Measurements from ENCODE around the gene RPL31.

Gene RPL31

GRCh38 chr2:100997509-100998234 lies 4.4 kb upstream of the RPL31 start:
- DNase-seq (ENCODE audit: low read depth), result no peak

DNA sequence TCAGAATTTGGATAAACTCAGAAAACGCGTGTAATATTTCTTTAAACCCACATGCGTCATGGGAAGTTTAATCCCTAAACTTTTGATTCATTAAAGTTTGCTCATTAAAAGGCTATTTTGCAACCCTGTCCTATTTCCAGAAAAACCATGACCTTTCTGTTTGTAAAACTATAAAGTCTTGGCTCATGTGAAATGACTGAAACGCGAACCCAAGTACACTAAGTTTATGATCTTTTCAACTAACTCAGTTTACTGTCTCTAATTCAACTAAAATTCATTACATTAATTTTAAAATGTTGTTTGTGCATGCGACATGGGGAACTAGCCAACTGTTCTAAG lies 3.9 kb upstream of the RPL31 start:
- no peak for DNase-seq (ENCODE audit: low read depth)

- DNase-seq (ENCODE audit: low read depth), result no peak
Measured at GRCh38 chr2:100999995-101000394, 2.1 kb upstream of the RPL31 start.

DNA sequence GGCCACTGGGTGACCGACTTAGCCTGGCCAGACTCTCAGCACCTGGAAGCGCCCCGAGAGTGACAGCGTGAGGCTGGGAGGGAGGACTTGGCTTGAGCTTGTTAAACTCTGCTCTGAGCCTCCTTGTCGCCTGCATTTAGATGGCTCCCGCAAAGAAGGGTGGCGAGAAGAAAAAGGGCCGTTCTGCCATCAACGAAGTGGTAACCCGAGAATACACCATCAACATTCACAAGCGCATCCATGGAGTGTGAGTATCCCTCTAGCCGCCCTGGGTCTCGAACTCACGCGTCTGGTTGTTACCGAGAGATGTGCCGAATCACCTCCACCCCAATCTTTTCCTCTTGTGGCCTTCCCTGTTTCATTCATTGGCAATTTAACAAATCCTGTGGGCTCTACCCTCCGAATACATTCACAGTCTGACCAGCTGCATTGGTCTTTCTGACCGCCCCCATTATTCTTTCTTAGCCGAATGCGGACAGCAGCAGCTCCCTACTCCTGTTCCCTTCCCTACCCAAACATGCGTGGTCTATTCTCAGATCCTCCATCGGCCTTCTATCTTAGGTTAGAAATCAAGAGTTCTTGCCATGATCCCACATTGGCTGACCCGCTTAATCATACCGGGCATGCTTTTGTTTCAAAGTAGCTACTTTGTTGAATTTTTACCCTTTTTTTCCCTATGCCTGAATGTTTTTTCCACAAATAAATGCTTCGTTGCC lies 631 bp downstream of the RPL31 start:
- DNase-seq (ENCODE audit: low read depth), result peak; percentile 28

DNA sequence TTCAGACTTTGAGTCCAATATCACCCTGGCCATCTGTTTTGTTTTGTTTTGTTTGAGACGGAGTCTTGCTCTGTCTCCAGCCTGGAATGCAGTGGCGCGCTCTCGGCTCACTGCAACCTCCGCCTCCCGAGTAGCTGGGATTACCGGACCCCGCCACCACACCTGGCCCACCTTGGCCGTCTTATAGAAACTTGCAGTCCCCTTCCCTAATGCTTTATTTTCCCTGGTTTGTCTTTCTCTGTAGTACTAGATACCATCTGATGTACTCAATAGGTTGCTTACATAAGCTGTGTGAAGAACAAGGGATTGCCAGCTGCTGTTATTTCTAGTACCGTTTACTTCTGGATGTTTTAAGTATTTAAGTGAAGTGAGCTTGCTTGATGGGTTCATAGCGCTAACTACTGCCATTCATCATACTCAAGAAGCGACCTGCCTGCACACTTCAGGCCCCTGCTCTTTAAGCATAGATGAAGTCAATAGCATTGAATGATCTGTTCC lies 1.2 kb downstream of the RPL31 start:
- DNase-seq (ENCODE audit: low read depth), result no peak

- no peak for DNase-seq (ENCODE audit: low read depth)
Measured at GRCh38 chr2:101004620-101005325, 2.7 kb downstream of the RPL31 start.

- DNase-seq (ENCODE audit: low read depth), result no peak
Measured at GRCh38 chr2:101006065-101006715, 4.1 kb downstream of the RPL31 start.

- DNase-seq (ENCODE audit: low read depth), result no peak
Measured at GRCh38 chr2:101007415-101008345, 5.6 kb downstream of the RPL31 start.

DNA sequence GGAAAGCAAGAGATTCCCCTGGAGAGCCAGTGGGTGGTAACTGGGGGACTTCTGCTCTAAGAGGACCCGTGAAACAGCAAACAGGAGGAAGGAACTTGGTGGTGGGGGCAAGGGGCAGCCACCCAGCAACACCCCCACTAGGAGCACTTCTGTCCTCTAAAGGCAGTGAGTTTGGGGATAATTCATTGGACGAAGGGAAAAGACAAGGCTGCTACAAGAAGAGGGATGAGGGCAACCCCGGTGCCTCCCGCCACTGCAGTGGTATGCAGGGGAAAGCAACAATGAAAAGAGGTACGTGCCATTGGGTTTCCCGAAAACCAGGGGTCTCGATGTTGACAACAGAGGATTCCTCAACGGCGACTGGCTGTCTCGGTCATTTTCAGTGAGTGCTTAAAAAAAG lies 9.1 kb downstream of the RPL31 start:
- DNase-seq (ENCODE audit: low read depth), result no peak

DNA sequence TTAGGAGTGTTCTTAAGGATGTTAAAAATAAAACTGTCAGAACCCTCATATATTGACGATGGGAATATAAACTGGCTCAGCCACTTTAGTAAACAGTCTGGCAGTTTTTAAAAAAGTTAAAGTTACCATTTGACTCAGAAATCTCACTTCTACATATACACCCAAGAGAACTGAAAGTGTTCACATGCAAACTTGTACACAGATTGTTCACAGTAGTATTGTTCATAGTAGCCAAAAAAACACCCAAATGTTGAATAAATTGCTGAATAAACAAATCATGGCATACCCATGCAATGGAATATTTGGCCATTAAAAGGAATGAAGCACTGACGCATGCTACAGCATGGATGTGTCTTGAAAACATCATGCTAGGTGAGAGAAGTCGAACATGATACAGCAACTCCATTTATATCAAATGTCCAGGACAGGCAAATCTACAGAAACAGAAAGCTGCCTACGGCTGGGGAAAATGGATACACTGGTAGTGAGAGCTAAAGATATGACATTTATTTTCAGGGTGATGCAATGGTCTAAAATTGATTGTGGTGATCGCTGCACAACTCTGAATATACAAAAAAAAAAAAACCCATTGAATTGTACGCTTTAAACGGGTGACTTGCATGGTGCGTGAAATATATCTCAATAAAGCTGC lies 10.1 kb downstream of the RPL31 start:
- no peak for DNase-seq (ENCODE audit: low read depth)

DNA sequence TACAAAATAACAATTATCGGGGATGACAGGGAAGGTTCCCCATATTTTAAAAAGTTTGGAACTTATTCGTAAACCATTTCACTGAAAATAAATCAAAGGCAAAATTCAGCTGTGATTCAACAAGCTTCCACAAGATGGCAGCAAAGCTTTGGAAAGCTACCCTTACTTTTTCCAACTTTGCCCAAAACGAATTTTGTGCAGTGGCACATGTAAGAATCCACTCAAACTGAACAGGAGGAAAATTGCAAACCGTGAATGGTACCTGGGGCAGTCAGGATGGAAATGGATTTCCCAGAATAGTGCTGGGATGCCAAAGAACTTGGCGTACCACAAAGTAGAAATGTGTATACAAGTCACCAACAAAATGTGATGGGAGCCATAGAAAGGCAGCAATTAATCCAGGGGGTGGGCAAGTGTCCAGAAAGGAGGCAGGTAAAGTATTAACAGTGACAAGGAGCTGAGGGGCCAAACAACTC lies 10.7 kb downstream of the RPL31 start:
- DNase-seq (ENCODE audit: low read depth), result no peak

DNA sequence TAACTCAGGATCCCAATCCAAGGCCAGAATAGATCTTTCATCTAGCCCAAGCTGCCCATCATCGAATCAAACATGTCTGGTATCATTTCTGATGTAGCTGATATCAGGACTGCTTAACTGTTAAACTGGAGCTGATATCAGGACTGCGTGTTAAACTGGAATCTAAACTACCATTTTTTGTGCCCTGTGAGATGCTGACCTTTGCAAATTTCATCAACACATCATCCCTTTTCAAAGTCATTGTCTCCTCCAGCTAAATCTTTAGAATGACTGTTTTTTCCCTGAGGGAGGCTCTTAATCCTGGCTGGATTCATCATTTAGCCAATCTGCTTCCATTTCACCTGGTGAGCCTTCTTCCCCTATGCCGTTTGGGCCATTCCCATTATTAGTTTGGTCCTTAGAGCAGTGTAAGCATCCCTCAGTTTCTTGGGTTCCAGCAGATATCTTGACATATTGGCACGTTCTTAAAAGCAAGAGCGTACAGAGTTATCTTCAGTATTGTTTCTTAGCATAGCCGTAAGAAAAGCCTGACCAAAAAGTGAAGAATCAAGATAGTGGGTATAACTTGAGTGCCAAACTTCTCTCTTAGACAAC lies 12.3 kb downstream of the RPL31 start:
- no peak for DNase-seq (ENCODE audit: low read depth)

- no peak for DNase-seq (ENCODE audit: low read depth)
Measured at GRCh38 chr2:101017371-101017770, 15.3 kb downstream of the RPL31 start.

DNA sequence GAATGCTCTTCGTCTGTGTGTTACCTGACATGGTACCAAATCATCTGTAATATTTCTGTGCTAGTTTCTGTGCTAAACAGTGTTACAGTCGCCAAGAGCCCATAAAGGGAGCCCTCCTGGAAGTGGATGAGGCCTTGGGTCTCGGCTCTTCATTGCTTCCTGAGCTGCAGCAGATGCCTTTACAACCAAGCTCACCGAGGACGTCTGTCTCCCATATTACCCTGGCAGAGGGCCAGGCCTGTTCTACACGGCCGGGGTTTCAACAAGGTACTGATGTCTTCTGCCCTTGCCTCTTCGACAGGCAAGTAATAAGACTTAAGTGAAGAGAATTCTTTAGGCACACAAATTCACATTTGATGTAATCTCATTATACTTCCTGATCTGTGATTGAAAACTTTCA lies 16.8 kb downstream of the RPL31 start:
- DNase-seq (ENCODE audit: low read depth), result no peak

GRCh38 chr2:101022221-101022620 lies 20.1 kb downstream of the RPL31 start:
- no peak for DNase-seq (ENCODE audit: low read depth)

DNA sequence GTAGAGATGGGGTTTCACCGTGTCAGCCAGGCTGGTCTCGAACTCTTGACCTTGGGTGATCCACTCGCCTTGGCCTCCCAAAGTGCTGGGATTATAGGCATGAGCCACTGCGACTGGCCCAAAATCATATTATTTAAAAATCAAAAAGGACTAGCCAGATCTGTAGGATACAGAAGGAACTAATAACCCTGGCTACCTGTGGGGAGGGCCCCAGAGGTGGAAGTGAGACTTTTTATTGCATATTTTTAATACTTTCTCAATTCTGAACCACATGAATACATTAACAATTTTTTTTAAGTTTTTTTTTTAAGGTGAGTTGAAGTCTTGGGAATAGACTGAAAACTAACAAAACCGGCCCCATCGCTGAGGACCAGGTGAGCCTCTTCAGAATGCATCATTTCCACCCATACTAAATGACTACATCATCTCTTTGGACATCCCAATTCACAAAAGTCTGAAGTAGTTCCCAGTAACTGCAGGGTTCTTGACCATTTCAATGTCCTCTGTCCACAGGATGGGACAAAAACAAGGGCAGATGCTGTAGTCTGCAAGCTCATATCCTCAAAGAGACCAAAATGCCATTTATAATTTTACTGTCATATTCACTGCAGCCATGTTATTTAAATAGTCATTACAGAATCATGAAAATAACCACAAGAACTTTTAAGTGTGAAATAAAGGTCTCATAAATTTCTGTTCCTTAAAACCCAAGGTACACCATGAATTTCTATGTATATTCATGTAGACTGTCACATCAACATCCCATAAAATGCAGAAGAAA lies 21.4 kb downstream of the RPL31 start:
- DNase-seq (ENCODE audit: low read depth), result no peak

DNA sequence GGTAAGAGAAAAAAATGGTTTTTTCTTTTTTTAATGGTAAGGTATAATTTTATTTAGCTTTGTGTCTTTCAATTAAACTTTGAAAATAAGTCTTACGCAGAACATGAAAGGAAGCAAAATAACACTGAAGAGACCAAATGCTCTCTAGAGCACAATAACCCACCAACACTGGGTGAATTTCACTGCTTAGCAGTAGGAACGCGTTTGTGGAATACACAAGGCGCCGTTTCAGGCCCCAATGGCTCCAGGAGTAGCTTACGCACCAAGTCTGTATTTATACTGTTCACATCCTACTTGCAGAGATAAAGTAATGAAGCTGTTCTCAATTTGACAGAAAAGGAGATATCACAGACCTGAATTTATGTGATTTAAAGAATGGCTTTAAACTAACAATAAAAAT lies 23.5 kb downstream of the RPL31 start:
- DNase-seq (ENCODE audit: low read depth), result no peak

- no peak for DNase-seq (ENCODE audit: low read depth)
Measured at GRCh38 chr2:101026253-101026701, 24.2 kb downstream of the RPL31 start.

DNA sequence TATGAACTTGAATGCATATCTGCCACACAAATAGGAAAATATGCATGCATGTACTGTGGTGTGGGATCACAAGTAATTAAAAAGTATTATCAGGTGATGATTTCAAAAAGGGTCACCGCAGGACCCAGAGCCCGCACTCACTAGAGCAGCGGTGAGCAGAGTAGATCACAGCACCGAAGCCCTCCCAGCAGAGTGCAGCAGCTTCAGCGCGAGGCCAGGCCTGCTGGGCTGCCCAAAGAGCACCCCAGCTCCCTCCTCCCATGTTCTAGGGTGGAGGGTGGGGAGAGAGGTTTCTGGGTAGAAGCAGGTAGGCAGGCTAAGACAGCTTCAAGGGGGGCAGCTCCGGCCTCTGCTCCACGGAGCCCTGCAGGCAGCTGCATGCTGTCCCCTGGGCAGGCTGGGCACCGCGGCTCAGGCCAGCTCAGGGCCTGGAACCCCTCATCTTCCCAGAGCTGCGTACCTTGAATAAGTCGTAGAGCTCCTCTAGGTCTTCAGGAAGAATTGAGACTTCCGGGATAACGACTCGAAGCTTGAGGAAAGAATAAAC lies 24.9 kb downstream of the RPL31 start:
- no peak for DNase-seq (ENCODE audit: low read depth)

All from stimulated activated CD8-positive, alpha-beta memory T cell treated with anti-CD3 and anti-CD28 coated beads, Interleukin-7, amount 100 ng/mL, for 24 hours (primary cell).